ENCODE results near the gene KCNA3.

KCNA3 gene

GRCh38 chr1:110635434-110635833 lies 39.3 kb downstream of the KCNA3 start:
- no peak for TF ChIP-seq CTCF (IDR thresholded peaks at IDR 0.05)
- no peak for DNase-seq (ENCODE audit: low spot score)
- Histone ChIP-seq H3K27ac (no peak overlapping the region), H3K4me3 (no peak overlapping the region)

- Histone ChIP-seq H3K27ac (peak overlapping the region in 1 of 2 donors; percentile 2), H3K4me3 (no peak overlapping the region)
- DNase-seq (ENCODE audit: low spot score): peak; percentile 79
- no peak for TF ChIP-seq CTCF (IDR thresholded peaks at IDR 0.05)
Measured at GRCh38 chr1:110634455-110635311, 40.1 kb downstream of the KCNA3 start.

- Histone ChIP-seq H3K27ac (peak overlapping the region in 1 of 2 donors; percentile 2), H3K4me3 (no peak overlapping the region)
- TF ChIP-seq CTCF (IDR thresholded peaks at IDR 0.05): no peak
- no peak for DNase-seq (ENCODE audit: low spot score)
Measured at GRCh38 chr1:110634086-110634454, 40.7 kb downstream of the KCNA3 start.

- DNase-seq (ENCODE audit: low spot score): no peak
- TF ChIP-seq CTCF (IDR thresholded peaks at IDR 0.05): no peak
- Histone ChIP-seq H3K27ac (no peak overlapping the region), H3K4me3 (no peak overlapping the region)
Measured at GRCh38 chr1:110633646-110634030, 41.1 kb downstream of the KCNA3 start.

- Histone ChIP-seq H3K4me3 (no peak overlapping the region), H3K27ac (no peak overlapping the region)
- no peak for DNase-seq (ENCODE audit: low spot score)
- no peak for TF ChIP-seq CTCF (IDR thresholded peaks at IDR 0.05)
Measured at GRCh38 chr1:110631836-110632620, 42.7 kb downstream of the KCNA3 start.

- peak; percentile 72 for DNase-seq (ENCODE audit: low spot score)
- peak; percentile 84 for TF ChIP-seq CTCF (IDR thresholded peaks at IDR 0.05)
- no peak overlapping the region for H3K27ac ChIP-seq
- no peak overlapping the region for H3K4me3 ChIP-seq
Measured at GRCh38 chr1:110630839-110631663, 43.7 kb downstream of the KCNA3 start.
